ENCODE measurements around the gene ERCC2. TPM values are rescaled to one million over a fixed set of nuclear protein-coding genes. Genes with fewer than 3 reads are reported as not detected.

ERCC2 gene
- total and polyA plus RNA-seq, 2 of the 8 experiments (the other 6 are each of a cell fraction or from before 2014, with no cell fraction given) = 107 to 117 TPM

DNA sequence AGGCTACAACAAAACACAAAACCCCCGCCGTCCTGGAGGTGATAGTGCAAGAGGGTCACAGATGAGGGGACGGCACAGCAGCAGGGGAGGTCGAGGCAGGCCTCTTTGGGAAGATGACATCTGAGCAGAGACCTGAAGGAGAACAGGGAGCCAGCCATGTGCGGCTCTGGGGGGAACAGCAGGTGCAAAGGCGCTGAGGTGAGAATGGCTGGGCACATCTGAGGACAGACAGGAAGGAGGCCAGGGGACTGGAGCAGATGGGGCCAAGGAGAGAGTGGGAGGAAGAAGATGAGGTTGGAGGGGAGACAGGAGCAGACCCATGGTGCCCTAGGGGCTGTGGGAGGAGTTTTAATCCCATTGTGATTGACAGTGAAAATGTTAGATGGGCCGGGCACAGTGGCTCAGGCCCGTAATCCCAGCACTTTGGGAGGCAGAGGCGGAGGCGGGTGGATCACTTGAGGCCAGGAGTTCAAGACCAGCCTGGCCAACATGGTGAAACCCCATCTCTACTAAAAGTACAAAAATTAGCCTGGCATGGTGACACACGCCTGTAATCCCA lies 45.9 kb downstream of the ERCC2 start:
- no peak overlapping the region for H3K23ac ChIP-seq (ENCODE audit: insufficient read length)
- H4K20me1 ChIP-seq (replicated peaks in 1 of 2; ENCODE audit: control insufficient read depth in 1 of 2, insufficient read depth in 2 of 2, low read length in 2 of 2) = peaks cover 0 to 2% of the 10 kb centered on the region in 2 experiments
- no peaks in the 10 kb centered on the region for H3K9me3 ChIP-seq (ENCODE audit: insufficient read depth in 2 of 2, low read depth in 1 of 2, low read length in 1 of 2)
- peak overlapping the region; percentile 45 for H4K91ac ChIP-seq (replicated peaks; ENCODE audit: insufficient read length, low read length)
- H2BK15ac ChIP-seq (ENCODE audit: low read length) = peak overlapping the region; percentile 61; the same call in 1 of the 2 replicates
- no peaks in the 10 kb centered on the region for H3K36me3 ChIP-seq (ENCODE audit: control insufficient read depth in 2 of 4, insufficient read depth in 4 of 4, low read length in 3 of 4)
- H3K27me3 ChIP-seq (replicated peaks in 1 of 4; ENCODE audit: control insufficient read depth in 3 of 4, extremely low read depth in 1 of 4, insufficient read depth in 3 of 4, low read length in 3 of 4) = peaks cover 0 to 14% (median 11%) of the 10 kb centered on the region in 4 experiments; a peak in 5 of 7 replicates
- H2BK12ac ChIP-seq (ENCODE audit: low read depth, low read length) = peak overlapping the region; percentile 80; the same call in 1 of the 2 replicates
- peak overlapping the region; percentile 42 to 71; a peak in 3 of 4 replicates for H3K4me2 ChIP-seq (ENCODE audit: insufficient read depth in 1 of 2, low read depth in 2 of 2, low read length in 2 of 2)
- H2BK5ac ChIP-seq (ENCODE audit: low read depth, low read length) = 0 out of 2 replicates have a peak overlapping the region, but pooled peaks have one; percentile 44
- H3K79me1 ChIP-seq (ENCODE audit: low read depth, low read length) = no peaks in the 10 kb centered on the region
- H3K4me3 ChIP-seq (ENCODE audit: extremely low read depth in 1 of 4, insufficient read depth in 2 of 4, low read depth in 3 of 4, low read length in 4 of 4) = peak overlapping the region in 1 of 4 experiments; percentile 52; a peak in 1 of 8 replicates
- no peak overlapping the region for H2BK20ac ChIP-seq (ENCODE audit: low read length)
- peak overlapping the region; percentile 74; the same call in 1 of the 2 replicates for H2AFZ ChIP-seq (ENCODE audit: low read length)
- H3K27ac ChIP-seq (ENCODE audit: low read depth, low read length) = no peak overlapping the region
- H2AK5ac ChIP-seq (ENCODE audit: low read depth, low read length) = no peak overlapping the region
- no peak overlapping the region for H3K56ac ChIP-seq (replicated peaks; ENCODE audit: insufficient read length, low read depth, low read length)
- H3K79me2 ChIP-seq (ENCODE audit: control insufficient read depth in 1 of 2, insufficient read depth in 2 of 2, low read length in 2 of 2) = no peaks in the 10 kb centered on the region
- H2BK120ac ChIP-seq (replicated peaks; ENCODE audit: low read depth, low read length) = no peak overlapping the region
- H3K14ac ChIP-seq (ENCODE audit: insufficient read length) = no peak overlapping the region
- peaks cover 3% of the 10 kb centered on the region; the same call in 1 of the 2 replicates for H3K23me2 ChIP-seq (ENCODE audit: low read depth, low read length)
- no peak overlapping the region for H4K8ac ChIP-seq (ENCODE audit: extremely low read depth, insufficient read depth, low read length)
- ChIA-PET POLR2A (ENCODE audit: partially characterized antibody) (interaction anchor here (0.6 to 2.3 kb wide), 4 partner anchors 16 to 96 kb away, joined by 3 to 5 read pairs (median 4); no protein-coding TSS in a partner anchor), CTCF (ENCODE audit: partially characterized antibody) (interaction anchor here (0.9 kb wide), 1 partner anchor 162 kb away, joined by 4 read pairs; no protein-coding TSS in a partner anchor)
- FAIRE-seq = no peak
- DNase-seq (ENCODE audit: low read depth in 1 of 2, low spot score in 2 of 2) = no peak
- no peak overlapping the region for H3K9ac ChIP-seq (replicated peaks in 1 of 4; ENCODE audit: extremely low read depth in 1 of 4, low read depth in 3 of 4, low read length in 3 of 4)
- H3K4me1 ChIP-seq (replicated peaks in 1 of 4; ENCODE audit: control insufficient read depth in 3 of 4, insufficient read depth in 4 of 4, low read length in 3 of 4) = peaks cover 2 to 18% (median 6%) of the 10 kb centered on the region in 4 experiments; a peak in 6 of 7 replicates
- no peak overlapping the region for H4K5ac ChIP-seq (ENCODE audit: insufficient read length, low read depth, low read length)
- 71% methylated on average over 11 of the region's 11 CpGs; no CpG with 5 or more reads in 1 of the 2 experiments for WGBS, 2 experiments (ENCODE audit: extremely low coverage in 1 of 2, insufficient coverage in 1 of 2, insufficient read length in 1 of 2, insufficient replicate concordance in 2 of 2, low coverage in 1 of 2, low lambda C conversion rate in 2 of 2, missing lambda C conversion rate in 1 of 2)
- H3K4ac ChIP-seq (replicated peaks; ENCODE audit: insufficient read length, low read depth, low read length) = peak overlapping the region; percentile 13
- peak overlapping the region; percentile 93 for H3K18ac ChIP-seq (ENCODE audit: extremely low read depth, low read length)
- no peak for TF ChIP-seq MAFK (IDR thresholded peaks at IDR 0.05; ENCODE audit: low read depth, low read length)
- no peak for TF ChIP-seq JUN (IDR thresholded peaks at IDR 0.05; ENCODE audit: low read depth, low read length)
- TF ChIP-seq YY1 (IDR thresholded peaks at IDR 0.05; ENCODE audit: low read depth, low read length) = no peak
- TF ChIP-seq, protein P1, sequence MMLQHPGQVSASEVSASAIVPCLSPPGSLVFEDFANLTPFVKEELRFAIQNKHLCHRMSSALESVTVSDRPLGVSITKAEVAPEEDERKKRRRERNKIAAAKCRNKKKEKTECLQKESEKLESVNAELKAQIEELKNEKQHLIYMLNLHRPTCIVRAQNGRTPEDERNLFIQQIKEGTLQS (IDR thresholded peaks at IDR 0.05; ENCODE audit: insufficient read depth, low read depth, low read length) = no peak
- no peak for TF ChIP-seq BACH1 (IDR thresholded peaks at IDR 0.05; ENCODE audit: low read length)
- no peak for TF ChIP-seq RNF2 (IDR thresholded peaks at IDR 0.05; ENCODE audit: borderline replicate concordance, low read depth, low read length, missing control alignments, poor library complexity, severe bottlenecking)
- TF ChIP-seq ZNF274 (IDR thresholded peaks at IDR 0.05; ENCODE audit: borderline replicate concordance, extremely low read depth, low read length) = no peak
- no peak for TF ChIP-seq HDAC2 (IDR thresholded peaks at IDR 0.05; ENCODE audit: borderline replicate concordance in 1 of 2, low read depth in 2 of 2, low read length in 2 of 2)
- no peak for TF ChIP-seq BRCA1 (IDR thresholded peaks at IDR 0.05; ENCODE audit: low read depth, low read length)
- no peak for TF ChIP-seq EP300 (IDR thresholded peaks at IDR 0.05; ENCODE audit: borderline replicate concordance in 1 of 2, low read depth in 2 of 2, low read length in 2 of 2)
- no peak for TF ChIP-seq JUND (IDR thresholded peaks at IDR 0.05; ENCODE audit: low read length)
